Activated gamma-delta T cell treated with Interleukin-2 at 50 U/mL for 16 hours (primary cell): ENCODE measurements around the gene PRELP.

Experiments
- DNase-seq: peaks from one replicate; pipeline ENCODE4 v3.0.0-alpha.2; 2020

The PRELP gene

DNA sequence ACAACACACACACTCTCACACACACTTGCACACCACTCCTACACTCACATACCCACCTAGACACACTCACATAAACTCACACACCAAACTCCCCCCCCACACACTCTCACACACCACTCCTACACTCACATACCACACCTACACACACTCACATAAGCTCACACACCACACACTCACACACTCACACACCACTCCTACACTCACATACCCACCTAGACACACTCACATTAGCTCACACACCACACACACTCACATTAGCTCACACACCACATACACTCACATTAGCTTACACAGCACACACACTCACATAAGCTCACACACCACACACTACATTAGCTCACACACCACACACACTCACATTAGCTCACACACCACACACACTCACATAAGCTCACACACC, 51.4 kb downstream of the PRELP start:
- no peak for DNase-seq

DNA sequence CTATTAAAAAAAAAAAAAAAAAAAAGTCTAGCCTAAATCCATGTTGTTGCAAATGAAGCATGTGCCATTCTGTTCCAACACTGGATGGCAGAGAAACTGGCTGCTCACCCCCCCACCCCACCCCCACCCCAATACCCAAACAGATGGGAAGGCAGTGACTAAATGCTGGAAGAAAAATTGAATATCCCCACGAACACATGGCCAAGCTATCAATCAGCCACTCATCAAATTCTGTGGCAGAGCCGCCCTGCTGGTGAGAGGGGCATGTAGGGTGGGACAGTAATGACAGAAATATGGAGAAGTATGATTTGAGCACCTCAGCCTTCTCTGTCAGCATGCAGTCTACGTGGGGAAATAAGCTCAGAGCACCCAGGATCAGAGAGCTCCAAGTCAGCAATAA, 52.5 kb downstream of the PRELP start:
- no peak for DNase-seq

DNA sequence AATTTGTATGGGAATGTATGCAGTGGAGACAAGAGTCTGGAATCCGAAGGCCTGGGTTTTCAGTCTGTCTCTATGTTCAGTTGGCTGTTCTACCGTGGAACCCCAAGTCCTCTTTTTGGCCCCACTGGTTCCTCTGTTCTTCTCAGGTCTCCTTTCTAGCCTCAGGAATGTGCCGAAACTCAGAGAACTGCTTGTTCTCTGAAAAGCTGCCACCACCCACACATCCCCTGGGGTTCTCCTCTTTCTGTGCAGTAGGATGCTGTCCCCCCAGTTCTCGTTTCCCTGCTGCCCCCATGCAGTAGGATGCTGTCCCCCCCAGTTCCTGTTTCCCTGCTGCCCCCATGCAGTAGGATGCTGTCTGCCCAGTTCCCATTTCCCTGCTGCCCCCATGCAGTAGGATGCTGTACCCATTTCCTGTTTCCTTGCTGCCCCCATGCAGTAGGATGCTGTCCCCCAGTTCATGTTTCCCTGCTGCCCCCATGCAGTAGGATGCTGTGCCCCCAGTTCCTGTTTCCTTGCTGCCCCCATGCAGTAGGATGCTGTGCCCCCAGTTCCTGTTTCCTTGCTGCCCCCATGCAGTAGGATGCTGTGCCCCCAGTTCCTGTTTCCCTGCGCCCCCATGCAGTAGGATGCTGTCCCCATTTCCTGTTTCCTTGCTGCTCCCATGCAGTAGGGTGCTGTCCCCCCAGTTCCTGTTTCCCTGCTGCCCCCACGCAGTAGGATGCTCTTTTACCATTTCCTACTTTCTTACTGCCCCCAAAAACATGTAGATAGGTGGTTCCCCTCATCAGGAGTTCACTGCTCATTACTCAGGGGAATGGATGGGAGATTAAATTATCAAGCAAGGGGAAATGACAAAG, 53.6 kb downstream of the PRELP start:
- DNase-seq, result no peak

DNA sequence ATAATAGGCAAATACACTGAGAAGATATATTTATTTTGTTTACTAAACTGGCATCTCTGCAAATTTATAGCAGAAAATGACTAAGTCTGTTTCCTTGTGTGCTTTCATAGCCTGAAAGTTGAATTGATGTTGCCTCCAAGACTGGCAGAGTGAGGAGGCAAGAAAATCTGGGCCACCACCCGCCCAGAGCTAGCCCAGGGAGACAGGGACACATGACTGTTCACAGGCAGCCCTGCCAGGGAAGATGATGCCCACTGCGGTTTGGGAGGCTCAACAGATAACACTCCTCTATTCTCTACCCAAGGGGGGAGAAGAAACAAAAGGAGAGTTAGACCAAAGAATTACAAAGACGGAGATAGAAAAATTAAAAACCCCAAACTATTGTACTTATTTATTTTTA, 55.5 kb downstream of the PRELP start:
- no peak for DNase-seq

DNA sequence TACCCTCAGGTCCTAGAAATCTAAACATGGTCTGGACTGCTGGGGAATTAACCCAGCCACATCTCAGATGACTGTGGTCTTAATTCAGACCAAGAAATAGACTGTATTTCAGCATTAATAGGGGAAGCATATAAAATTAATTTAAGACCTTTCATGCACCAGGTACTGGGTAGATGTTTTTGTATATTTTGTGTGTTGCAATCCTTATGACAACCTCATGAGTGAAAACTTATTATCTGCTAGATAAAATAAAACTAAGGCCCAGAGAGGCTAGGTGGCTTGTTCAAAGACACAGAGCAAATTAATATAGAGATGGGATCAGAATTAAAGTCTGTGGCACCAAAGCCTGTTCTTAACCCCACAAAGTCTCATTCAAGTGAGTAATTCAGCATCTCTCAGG, 58.4 kb downstream of the PRELP start:
- DNase-seq, result no peak

DNA sequence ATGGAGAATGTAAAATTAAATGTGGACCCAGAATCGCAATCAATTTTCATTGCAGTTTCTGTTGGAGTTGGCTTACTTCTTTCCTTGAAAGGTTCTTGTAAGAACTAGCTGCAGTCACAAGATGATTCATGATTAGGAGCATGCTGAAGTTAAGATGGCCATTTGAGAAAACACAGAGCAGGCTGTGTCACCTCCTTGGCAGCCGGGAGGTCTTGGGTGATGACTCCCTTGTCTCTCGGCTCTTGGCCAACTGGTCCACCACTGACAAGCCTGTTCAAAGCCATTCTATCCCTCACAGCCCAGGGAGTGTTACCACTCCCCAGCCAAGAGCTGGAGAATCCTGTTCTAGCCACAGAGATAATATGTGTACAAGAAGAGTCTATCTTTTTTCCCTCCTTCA, 58.9 kb downstream of the PRELP start:
- no peak for DNase-seq

DNA sequence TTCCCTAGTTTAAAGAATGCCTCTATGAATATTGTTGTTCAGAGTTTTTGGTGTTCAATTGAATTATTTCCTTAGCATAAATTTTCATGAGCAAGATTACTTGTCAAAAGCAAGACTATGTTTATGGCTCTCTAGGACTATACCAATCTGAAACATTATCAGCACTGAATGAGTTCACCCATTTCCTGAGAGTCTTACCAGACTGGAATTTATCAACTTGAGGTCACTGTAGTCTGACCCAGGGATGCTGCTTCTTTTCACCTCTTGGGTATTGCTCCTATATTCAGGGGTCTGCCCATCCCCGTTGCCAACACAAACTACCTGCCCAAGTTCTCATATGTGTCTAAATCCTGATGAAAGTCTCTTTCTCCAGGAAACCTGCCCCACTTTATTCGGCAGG, 61.0 kb downstream of the PRELP start:
- DNase-seq, result no peak

DNA sequence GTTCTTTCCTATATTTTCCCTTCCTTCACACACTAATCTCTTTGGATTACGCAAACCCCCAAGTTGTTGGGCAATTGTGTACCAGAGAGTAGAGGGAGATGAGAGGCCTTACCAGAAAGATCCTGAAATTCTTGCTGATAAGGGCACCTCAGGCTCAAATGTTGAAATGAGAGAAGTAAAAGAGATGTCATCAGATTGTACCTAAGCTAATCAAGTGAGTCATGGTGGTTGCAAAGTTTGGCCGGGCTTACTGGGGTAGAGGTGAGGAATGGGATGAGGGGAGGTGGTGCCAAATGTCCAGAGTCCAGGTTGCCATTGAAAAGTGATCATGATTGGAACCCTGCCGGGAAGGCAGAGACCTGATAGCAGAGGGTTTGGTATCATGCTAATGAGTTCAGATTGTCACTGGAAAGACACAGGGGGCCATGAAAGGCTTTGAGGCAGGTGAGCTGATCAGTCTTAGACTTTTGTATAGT, 61.4 kb downstream of the PRELP start:
- no peak for DNase-seq

DNA sequence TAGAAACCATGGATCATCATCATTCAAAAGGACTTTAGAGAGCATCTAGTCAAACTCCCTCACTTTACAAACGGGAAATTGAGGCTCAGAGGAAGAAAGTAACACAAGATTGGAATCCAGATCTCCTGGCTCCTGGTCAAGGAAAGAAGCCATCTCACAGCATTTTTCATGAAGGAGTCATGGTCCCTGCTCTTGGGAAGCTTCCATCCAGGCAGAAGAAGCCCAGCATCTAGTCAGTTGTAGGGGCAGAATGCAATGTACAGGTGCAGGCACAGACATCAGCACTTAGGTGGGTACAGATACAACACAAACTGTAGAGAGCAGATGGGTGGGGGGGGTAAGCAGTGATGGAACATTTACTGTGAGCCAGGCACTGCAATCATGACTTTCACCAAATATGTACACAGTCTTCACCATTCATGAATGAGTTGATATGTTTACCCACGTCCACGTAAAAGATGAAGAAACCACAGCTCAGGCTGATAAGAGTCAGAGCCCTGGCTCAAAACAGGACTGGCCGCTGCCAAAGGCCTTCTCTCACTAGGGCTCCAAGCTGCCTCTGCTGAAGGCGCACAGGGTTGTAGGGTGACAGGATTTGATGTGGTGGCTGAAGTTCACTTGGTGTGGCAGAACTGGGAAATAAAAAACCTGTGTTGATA, 62.3 kb downstream of the PRELP start:
- peak; percentile 22 for DNase-seq

DNA sequence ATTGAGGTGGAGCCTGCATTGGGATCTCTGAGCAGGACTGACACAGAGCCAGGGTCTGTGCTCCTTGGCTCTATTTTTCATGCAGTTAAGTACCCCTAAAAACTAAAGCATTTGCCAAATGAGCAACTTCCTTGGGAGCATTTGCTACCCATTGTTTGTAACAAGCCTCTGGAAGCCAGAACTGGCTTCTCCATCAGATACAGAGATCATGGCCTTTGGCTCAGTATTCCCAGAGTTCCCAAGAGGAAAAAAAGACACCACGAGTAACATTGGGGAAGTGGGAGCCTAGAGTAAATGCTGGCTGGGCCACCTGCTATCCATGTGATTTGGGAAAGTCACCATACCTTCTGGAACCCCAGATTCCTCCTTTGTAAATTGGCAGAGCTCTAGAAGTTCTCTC, 63.1 kb downstream of the PRELP start:
- DNase-seq, result no peak

DNA sequence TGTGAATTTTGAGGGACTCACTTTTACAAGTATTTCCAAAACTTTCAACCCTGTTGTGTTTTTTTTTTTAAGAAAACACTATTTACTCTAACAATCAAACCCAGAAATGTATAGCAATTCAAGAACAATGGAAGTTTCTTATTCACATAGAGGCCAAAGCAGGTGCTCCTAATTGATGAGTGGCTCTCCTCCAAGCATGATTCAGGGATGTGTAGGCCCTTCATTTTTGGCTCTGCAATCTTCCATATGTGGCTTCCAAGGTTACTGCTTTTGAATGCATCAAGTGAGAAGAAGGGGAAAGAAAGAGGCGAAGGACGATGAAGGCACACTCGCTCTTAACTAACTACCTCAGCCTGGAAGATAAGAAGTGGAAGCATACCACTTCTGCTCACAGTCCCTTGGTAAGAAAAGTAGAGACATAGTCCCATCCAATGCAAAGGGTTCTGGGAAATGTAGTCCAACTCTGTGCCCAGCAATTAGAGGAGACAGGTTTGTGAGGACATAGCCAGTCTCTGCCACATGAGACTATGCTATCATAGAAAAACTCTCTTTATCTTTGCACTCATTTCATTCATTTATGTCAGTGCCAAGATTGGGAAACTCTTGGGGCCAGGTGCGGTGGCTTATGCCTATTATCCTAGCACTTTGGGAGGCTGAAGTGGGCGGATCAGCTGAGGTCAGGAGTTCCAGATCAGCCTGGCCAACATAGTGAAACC, 64.4 kb downstream of the PRELP start:
- no peak for DNase-seq
